GM10248 (cell line): ENCODE results near the gene PGP.
A peak's percentile ranks its signal among the peaks of the same experiment; 100 is the strongest.

ENCODE experiments used
- CTCF ChIA-PET: fragments of 300-600 bp; sonication (Branson Sonifier 250); formaldehyde crosslinking; extraction: SDS; loops from one replicate; lab custom pipeline; 2021; ENCODE audit warnings: antibody characterized with exemption; lab: Yijun Ruan, JAX
- POLR2A ChIA-PET: fragments of 350-650 bp; sonication (Branson Sonifier 250); formaldehyde crosslinking; extraction: SDS; loops from one replicate; lab custom pipeline; 2020; ENCODE audit warnings: antibody characterized with exemption; lab: Yijun Ruan, JAX
- DNase-seq: peaks from one replicate; pipeline ENCODE4 v3.0.0; 2012; ENCODE audit errors: extremely low spot score
- TF ChIP-seq, protein P1 (sequence below): IDR thresholded peaks from 2 replicates; pipeline ENCODE4 v1.5.1; 2012; ENCODE audit warnings: mild to moderate bottlenecking, low read depth; ENCODE audit errors: extremely low read depth, missing control alignments, control extremely low read depth

Gene PGP

DNA sequence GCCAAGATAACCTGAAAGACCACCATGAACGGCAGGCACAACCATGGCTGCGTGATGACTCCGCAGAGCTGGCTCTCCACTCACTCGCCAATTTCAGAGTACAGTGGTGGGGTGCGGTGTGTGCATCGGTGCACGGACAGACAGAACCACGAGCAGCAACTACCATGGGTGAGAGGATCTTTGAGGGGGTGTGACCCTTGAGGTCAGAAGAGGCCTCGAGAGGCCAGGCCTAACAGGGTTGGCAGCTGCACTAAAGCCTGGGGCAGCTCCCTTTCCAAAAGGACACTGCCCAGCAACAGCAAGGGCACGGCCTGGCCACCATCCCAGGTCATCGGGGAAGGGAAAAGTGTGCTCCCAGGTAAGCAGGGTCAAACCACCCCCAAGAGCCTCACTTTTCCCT is 38.7 kb upstream of the PGP start:
- ChIA-PET CTCF (interaction anchor here (2.3 to 3.1 kb wide), 2 partner anchors 10 to 59 kb away, joined by 16 to 33 read pairs; no protein-coding TSS in a partner anchor), POLR2A (interaction anchor here (0.7 to 1.1 kb wide), 3 partner anchors 8 to 98 kb away, joined by 3 to 5 read pairs (median 3); partner anchors contain the start of gene TRAF7)
- TF ChIP-seq, protein P1, sequence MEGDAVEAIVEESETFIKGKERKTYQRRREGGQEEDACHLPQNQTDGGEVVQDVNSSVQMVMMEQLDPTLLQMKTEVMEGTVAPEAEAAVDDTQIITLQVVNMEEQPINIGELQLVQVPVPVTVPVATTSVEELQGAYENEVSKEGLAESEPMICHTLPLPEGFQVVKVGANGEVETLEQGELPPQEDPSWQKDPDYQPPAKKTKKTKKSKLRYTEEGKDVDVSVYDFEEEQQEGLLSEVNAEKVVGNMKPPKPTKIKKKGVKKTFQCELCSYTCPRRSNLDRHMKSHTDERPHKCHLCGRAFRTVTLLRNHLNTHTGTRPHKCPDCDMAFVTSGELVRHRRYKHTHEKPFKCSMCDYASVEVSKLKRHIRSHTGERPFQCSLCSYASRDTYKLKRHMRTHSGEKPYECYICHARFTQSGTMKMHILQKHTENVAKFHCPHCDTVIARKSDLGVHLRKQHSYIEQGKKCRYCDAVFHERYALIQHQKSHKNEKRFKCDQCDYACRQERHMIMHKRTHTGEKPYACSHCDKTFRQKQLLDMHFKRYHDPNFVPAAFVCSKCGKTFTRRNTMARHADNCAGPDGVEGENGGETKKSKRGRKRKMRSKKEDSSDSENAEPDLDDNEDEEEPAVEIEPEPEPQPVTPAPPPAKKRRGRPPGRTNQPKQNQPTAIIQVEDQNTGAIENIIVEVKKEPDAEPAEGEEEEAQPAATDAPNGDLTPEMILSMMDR, result no peak
- no peak for DNase-seq

DNA sequence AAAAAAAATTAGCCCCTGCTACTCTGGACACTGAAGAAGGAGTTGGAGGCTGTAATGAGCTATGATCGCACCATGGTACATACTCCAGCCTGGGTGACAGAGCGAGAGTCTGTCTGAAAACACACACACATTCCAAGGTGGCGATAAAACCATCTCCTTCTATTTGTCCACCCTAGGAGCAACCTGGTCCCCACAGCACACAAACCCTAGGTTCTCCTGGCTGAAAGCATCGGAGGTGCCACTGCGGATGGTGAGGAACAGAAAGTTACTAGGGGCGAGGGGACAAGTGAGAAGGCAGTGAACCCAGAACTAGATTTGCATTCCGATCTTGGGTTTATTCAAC is 38.1 kb upstream of the PGP start:
- TF ChIP-seq, protein P1, result no peak
- POLR2A ChIA-PET, result interaction anchor here (0.7 to 1.9 kb wide), 4 partner anchors 8 to 288 kb away, joined by 3 to 7 read pairs (median 4); partner anchors contain the start of genes RPS2 and TRAF7
- CTCF ChIA-PET, result interaction anchor here (1.1 to 3.1 kb wide), 6 partner anchors 11 to 249 kb away, joined by 4 to 33 read pairs (median 12); no protein-coding TSS in a partner anchor
- no peak for DNase-seq

DNA sequence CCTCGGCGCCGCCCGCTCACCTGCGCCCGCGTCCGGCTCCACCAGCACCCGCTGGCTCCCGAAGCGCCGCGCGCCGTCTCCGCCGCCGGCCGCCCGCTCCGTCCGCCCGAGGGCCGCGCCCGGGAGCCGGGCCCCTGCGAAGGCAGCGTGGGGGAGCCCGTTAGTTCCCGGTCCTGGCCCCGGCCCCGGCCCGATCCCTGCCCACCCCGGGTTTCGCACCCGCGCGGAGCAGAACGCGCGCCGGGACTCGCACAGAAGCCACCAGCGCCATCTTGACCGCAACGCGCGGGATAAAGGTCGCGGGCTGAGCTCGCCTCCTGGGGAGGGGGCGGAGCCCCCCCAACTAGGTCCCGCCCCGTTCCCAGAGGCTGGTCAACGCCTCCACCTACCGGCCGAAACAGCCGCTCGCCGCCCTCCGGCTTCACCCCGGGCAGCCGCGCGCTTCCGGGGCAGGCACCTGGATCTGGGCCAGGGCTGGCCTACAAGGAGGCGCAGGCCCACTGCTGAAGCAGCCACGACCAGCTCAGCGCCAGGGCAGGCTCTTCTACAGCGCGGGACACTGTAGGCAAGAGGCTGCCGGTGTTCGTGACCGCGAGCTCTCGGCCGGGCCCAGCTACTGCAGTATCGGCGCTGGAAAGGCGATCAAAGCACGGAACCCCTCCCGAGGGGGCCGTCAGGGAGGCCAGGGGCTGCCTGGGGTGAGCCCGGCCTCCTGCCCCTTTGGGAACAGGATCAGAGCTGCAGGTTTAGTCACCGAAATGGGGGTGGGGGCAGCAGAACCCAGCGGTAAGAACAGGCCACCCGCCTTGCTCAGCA is 36.9 kb upstream of the PGP start, which contains the start of gene ECI1:
Gene ECI1 (minus strand): TSS at position 292 of the 816 bp plus-strand sequence. CDS start 21 bp downstream, at position 271.
- DNase-seq, result peak; percentile 100
- CTCF ChIA-PET, result interaction anchor here (0.6 to 3.1 kb wide), 25 partner anchors 11 to 250 kb away, joined by 3 to 33 read pairs (median 4); partner anchors contain the start of gene RNPS1
- TF ChIP-seq, protein P1, result peak; percentile 64
- POLR2A ChIA-PET, result interaction anchor here (0.5 to 1.9 kb wide), 7 partner anchors 9 to 287 kb away, joined by 3 to 8 read pairs (median 6); partner anchors contain the start of genes RPS2 and TRAF7

DNA sequence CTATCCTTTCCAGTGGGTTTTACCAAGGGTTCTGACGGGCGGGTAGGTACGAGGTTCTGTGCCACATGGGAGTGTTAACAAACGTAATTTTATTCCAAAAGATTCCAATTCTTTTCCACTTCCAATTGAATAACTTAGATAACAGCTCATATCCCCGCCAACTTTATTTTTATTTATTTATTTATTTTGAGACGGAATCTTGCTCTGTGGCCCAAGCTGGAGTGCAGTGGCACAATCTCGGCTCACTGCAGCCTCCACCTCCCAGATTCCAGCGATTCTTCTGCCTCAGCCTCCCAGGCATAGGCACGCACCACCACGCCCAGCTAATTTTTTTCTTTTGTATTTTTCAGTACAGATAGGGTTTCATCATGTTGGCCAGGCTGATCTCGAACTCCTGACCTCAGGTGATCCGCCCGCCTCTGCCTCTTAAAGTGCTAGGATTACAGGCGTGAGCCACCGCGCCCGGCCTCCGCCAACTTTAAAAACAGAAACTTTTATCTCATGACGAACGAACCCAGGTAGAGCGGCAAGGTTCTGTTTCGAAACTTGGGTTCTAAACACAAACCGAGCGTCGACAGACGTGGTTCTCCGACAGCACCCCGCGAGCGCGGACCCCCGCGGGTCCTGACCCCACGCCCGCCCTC is 36.1 kb upstream of the PGP start:
- ChIA-PET POLR2A (interaction anchor here (0.6 to 1.9 kb wide), 5 partner anchors 10 to 720 kb away, joined by 3 to 8 read pairs (median 6); partner anchors contain the start of gene RPS2), CTCF (interaction anchor here (0.6 to 3.1 kb wide), 21 partner anchors 10 to 251 kb away, joined by 3 to 33 read pairs (median 4); partner anchors contain the start of gene RNPS1)
- DNase-seq, result no peak
- TF ChIP-seq, protein P1, result no peak

DNA sequence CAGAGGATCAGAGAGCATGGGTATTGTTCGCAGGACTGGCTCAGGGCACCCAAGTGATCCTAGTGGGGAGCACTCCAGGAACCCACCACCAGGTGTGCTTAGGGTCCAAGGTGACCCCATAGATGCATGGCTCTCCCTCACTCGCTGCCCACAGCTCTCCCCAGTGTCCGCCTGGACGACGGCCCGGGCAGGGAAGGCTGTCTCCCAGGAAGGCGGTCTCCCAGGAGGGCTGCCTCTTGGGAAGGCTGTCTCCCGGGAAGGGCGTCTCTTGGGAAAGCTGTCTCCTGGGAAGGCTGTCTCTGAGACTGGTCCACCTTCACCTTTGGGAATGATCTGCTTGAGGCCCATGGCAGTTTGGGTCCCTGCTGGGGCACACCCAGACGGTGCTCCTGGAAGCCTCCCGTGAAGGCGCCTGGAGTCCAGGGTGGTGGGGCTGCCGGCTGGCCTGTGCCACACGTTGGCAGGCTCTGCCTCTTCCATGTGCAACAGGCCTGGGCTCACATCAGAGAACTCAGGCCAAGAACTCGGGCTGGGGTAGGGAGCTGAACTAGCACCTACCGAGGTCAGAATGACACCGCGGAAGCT is 31.8 kb upstream of the PGP start:
- DNase-seq, result no peak
- ChIA-PET CTCF (interaction anchor here (1.5 kb wide), 1 partner anchor 106 kb away, joined by 3 read pairs; no protein-coding TSS in a partner anchor), POLR2A (interaction anchor here (0.5 to 1.3 kb wide), 3 partner anchors 9 to 635 kb away, joined by 3 to 9 read pairs (median 4); partner anchors contain the start of genes CRAMP1 and IFT140)
- TF ChIP-seq, protein P1, result no peak
